Effector CD8-positive, alpha-beta T cell (primary cell): ENCODE data around the gene MEF2A.

Experiments
- DNase-seq: peaks from one replicate; lab custom pipeline; 2025; lab: John Stamatoyannopoulos, UW

MEF2A gene

GRCh38 chr15:99605990-99606389 lies 40.2 kb downstream of the MEF2A start:
- no peak for DNase-seq

GRCh38 chr15:99606646-99607045 lies 40.9 kb downstream of the MEF2A start:
- DNase-seq: no peak

- no peak for DNase-seq
These were observed 47.7 kb downstream of the MEF2A start for GRCh38 chr15:99613481-99613880.

GRCh38 chr15:99613887-99614647 lies 48.3 kb downstream of the MEF2A start:
- no peak for DNase-seq

GRCh38 chr15:99614749-99615288 lies 49.0 kb downstream of the MEF2A start:
- no peak for DNase-seq

GRCh38 chr15:99615460-99615859 lies 49.7 kb downstream of the MEF2A start:
- DNase-seq: no peak

- no peak for DNase-seq
These were observed 50.3 kb downstream of the MEF2A start for GRCh38 chr15:99616129-99616528.

GRCh38 chr15:99616773-99617342 lies 51.1 kb downstream of the MEF2A start:
- DNase-seq: no peak

- DNase-seq: no peak
These were observed 53.2 kb downstream of the MEF2A start for GRCh38 chr15:99618941-99619411.

GRCh38 chr15:99619712-99620111 lies 53.9 kb downstream of the MEF2A start:
- no peak for DNase-seq

- no peak for DNase-seq
These were observed 54.4 kb downstream of the MEF2A start for GRCh38 chr15:99620178-99620577.

- DNase-seq: no peak
These were observed 56.0 kb downstream of the MEF2A start for GRCh38 chr15:99621767-99622166.

GRCh38 chr15:99628374-99629001 lies 62.7 kb downstream of the MEF2A start:
- DNase-seq: no peak

- no peak for DNase-seq
These were observed 64.9 kb downstream of the MEF2A start for GRCh38 chr15:99630607-99631131.

- DNase-seq: no peak
These were observed 65.5 kb downstream of the MEF2A start for GRCh38 chr15:99631255-99631654.

GRCh38 chr15:99632521-99632920 lies 66.7 kb downstream of the MEF2A start:
- DNase-seq: no peak

GRCh38 chr15:99633655-99634054 lies 67.9 kb downstream of the MEF2A start:
- no peak for DNase-seq

- no peak for DNase-seq
These were observed 68.8 kb downstream of the MEF2A start for GRCh38 chr15:99634576-99634975.

GRCh38 chr15:99635145-99635544 lies 69.4 kb downstream of the MEF2A start:
- no peak for DNase-seq

- no peak for DNase-seq
These were observed 70.0 kb downstream of the MEF2A start for GRCh38 chr15:99635794-99636193.

GRCh38 chr15:99644913-99645542 lies 79.2 kb downstream of the MEF2A start:
- DNase-seq: no peak

GRCh38 chr15:99645543-99645935 lies 79.8 kb downstream of the MEF2A start:
- DNase-seq: no peak
